ENCODE results near the gene PILRA. TPM values are rescaled to one million over a fixed set of nuclear protein-coding genes. Genes with fewer than 3 reads are reported as not detected.

Gene PILRA
- total RNA-seq, 1 donor: 0.27 TPM

- DNase-seq (ENCODE audit: low read depth): no peak
- no peak for TF ChIP-seq CTCF (IDR thresholded peaks at IDR 0.05; ENCODE audit: insufficient read depth, low read length)
- H3K4me3 ChIP-seq (ENCODE audit: low read depth, low read length): no peak overlapping the region
Observed at GRCh38 chr7:100353685-100354330, 19.5 kb upstream of the PILRA start.

- no peak for DNase-seq (ENCODE audit: low read depth)
- TF ChIP-seq CTCF (IDR thresholded peaks at IDR 0.05; ENCODE audit: insufficient read depth, low read length): no peak
- H3K4me3 ChIP-seq (ENCODE audit: low read depth, low read length): no peak overlapping the region
Observed at GRCh38 chr7:100356416-100357068, 16.7 kb upstream of the PILRA start.

DNA sequence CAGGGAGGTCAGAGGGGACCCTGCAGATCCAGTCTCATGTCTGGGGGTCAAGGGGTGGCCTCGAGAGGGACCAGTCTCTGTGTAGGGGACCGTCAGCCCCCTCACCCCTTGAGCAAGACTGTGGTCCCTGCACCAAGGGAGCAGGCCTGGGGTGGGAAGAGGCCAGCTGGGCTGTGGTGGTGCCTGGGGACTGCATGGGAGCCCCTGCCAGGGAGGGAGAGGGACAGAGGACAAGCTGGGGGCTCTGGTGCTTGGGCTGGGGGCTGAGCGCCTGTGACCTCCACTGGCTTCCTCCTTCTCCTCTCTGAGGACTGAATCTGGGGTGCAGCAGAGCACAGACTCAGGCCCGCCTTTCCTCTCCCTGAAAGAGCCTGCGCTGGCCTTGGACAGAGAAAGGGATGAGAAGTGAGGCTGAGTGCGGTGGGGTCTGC, 16.1 kb upstream of the PILRA start:
- no peak for TF ChIP-seq CTCF (IDR thresholded peaks at IDR 0.05; ENCODE audit: insufficient read depth, low read length)
- H3K4me3 ChIP-seq (ENCODE audit: low read depth, low read length): no peak overlapping the region
- no peak for DNase-seq (ENCODE audit: low read depth)

- DNase-seq (ENCODE audit: low read depth): no peak
- no peak within 1 kb of the TSS for H3K4me3 ChIP-seq (ENCODE audit: low read depth, low read length)
- no peak for TF ChIP-seq CTCF (IDR thresholded peaks at IDR 0.05; ENCODE audit: insufficient read depth, low read length)
Observed at GRCh38 chr7:100358027-100358856, 15.0 kb upstream of the PILRA start, which contains the start of gene PILRB. TSS of gene PILRB (plus strand) at chr7:100358117. CDS start at chr7:100358303, 186 bp downstream.

- no peak for DNase-seq (ENCODE audit: low read depth)
- no peak for TF ChIP-seq CTCF (IDR thresholded peaks at IDR 0.05; ENCODE audit: insufficient read depth, low read length)
- H3K4me3 ChIP-seq (ENCODE audit: low read depth, low read length): no peak overlapping the region
Observed at GRCh38 chr7:100358857-100359212, 14.5 kb upstream of the PILRA start.

DNA sequence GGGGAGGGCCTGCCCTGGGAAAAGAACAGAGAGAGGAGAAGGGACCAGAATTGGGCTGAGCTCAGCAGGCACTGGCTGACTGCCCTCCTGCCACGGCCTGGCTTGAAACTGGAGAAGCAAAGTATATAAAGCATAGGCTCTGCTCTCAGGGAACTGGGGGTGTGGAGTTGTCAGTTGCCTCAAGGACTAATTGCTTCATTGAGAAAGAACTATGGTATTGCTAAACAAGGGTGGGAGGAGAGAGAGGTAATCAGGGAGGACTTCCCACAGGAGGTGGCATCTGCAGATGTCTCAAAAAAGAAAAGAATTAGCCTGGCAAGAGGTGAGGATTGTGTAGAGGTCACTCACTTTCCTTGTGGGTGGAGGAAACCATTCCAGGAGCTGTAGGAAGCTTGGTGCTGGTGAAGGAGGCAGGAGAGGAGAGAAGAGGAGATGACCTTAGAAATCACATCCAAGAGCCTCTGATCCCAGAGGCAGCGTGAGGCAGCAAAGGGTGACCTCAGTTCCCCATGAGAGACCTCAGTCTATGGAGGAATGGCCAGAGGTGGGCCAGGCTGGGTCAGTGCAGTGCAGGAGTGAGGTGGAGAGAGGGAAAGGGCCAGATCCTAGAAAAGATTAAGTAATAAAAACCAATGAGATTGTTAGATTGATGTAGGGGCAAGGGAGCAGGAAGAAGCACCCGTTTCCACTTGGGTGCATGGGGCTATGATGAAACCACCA, 13.0 kb upstream of the PILRA start:
- TF ChIP-seq CTCF (IDR thresholded peaks at IDR 0.05; ENCODE audit: insufficient read depth, low read length): no peak
- no peak overlapping the region for H3K4me3 ChIP-seq (ENCODE audit: low read depth, low read length)
- no peak for DNase-seq (ENCODE audit: low read depth)

All from fibroblast of the aortic adventitia (primary cell).